Muscle of leg (tissue), 16 donors: ENCODE data around the gene IFNA6. TPM values are rescaled to one million over a fixed set of nuclear protein-coding genes. Genes with fewer than 3 reads are reported as not detected.
A peak's percentile ranks its signal among the peaks of the same experiment; 100 is the strongest.
"Not testable (repeated sequence)": the region's sequence is repeated elsewhere in the genome, so short reads cannot be mapped to it uniquely, and the experiment has no call there.

Source experiments
- DNase-seq: peaks from one replicate; pipeline ENCODE4 v3.0.0; 2013
- H3K27ac ChIP-seq: one replicate; pipeline ENCODE4 v1.5.1; 2013; ENCODE audit warnings: mild to moderate bottlenecking, low read length, control low read depth
- H3K27me3 ChIP-seq: one replicate; pipeline ENCODE4 v1.6.1; 2013; ENCODE audit warnings: low read length; ENCODE audit not compliant: control insufficient read depth, insufficient read depth
- H3K36me3 ChIP-seq: one replicate; pipeline ENCODE4 v1.6.1; 2013; ENCODE audit warnings: low read length; ENCODE audit not compliant: control insufficient read depth, insufficient read depth
- H3K4me1 ChIP-seq: one replicate; pipeline ENCODE4 v1.6.1; 2013; ENCODE audit warnings: low read length; ENCODE audit not compliant: control insufficient read depth, insufficient read depth
- H3K4me3 ChIP-seq: one replicate; pipeline ENCODE4 v1.5.1; 2013; ENCODE audit warnings: low read length, control low read depth
- H3K9me3 ChIP-seq: replicated peaks from 2 replicates; pipeline ENCODE4 v1.6.1; 2013; ENCODE audit warnings: low read depth, low read length; ENCODE audit not compliant: control insufficient read depth
- WGBS: methylation state at CpG from one replicate; pipeline ENCODE4 v1.1.5; 2013; ENCODE audit warnings: missing lambda C conversion rate; ENCODE audit not compliant: insufficient coverage; 5-methylcytosine and 5-hydroxymethylcytosine counted together
- long read RNA-seq, 11 donors: transcript quantifications; one replicate each; lab custom pipeline, GENCODE V29; 2026
- polyA plus RNA-seq, 8 donors: library from polyadenylated mRNA; unstranded; fragments of 120-200 nt; gene quantifications; one replicate each; pipeline versions ENCODE4 v1.2.1 to v1.2.3, GENCODE V29; 2013; ENCODE audit warnings: inconsistent platforms in 1 of 8, low replicate concordance in 1 of 8; ENCODE audit not compliant: insufficient read length in 8 of 8, insufficient read depth in 1 of 8
- total RNA-seq: library from RNA; stranded (reverse); fragments of 120-200 nt; gene quantifications from one replicate; pipeline ENCODE4 v1.2.4, GENCODE V29; 2013

IFNA6 gene
- total RNA-seq (not detected), polyA plus RNA-seq (under 1 TPM in 2 of 8 donors, not detected in 6; 0.16 to 0.29 TPM)
- long read RNA-seq, donor 1: 0 reads
- long read RNA-seq, donor 2: 0 reads
- long read RNA-seq, donor 3: 0 reads
- long read RNA-seq, donor 4: 0 reads
- long read RNA-seq, donor 5, partial matches to known transcripts: 0 of 1 reads
- long read RNA-seq, donor 5, other reads (novel, unspliced or antisense): 0 of 1 reads
- long read RNA-seq, donor 6: 0 reads
- long read RNA-seq, donor 7: 0 reads
- long read RNA-seq, donor 8: 0 reads
- long read RNA-seq, donor 9: 0 reads
- long read RNA-seq, donor 10, partial matches to known transcripts: 0 of 1 reads
- long read RNA-seq, donor 10, other reads (novel, unspliced or antisense): 0 of 1 reads
- long read RNA-seq, donor 11, partial matches to known transcripts: 0 of 1 reads
- long read RNA-seq, donor 11, other reads (novel, unspliced or antisense): 0 of 1 reads

DNA sequence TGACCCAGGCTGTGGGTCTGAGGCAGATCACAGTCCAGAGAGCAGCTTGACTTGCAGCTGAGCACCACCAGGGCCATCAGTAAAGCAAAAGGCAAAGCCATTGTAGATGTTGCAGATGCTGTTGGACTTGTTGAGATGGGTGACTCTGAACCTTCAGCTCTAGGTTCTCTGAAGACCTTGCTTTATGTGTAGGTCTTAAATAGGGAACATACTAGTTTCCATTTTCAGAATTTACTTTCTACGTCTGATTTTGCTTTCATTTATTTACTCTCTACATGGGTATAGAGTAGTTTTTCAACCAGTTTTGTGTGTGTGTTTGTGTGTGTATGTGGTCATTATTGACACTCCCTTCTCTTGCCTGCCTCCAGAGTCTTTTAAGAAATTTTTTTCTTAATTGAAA is at the start of gene IFNA6:
Gene IFNA6, minus strand, starts transcription at position 101 of the 400 bp plus-strand sequence. Its CDS starts 0 bp downstream, at position 101.
- Histone ChIP-seq H3K4me1 (no peaks in the 10 kb centered on the region), H3K27ac (no peak within 1 kb of the TSS), H3K4me3 (no peak within 1 kb of the TSS), H3K27me3 (no peaks in the 10 kb centered on the region), H3K9me3 (no peaks in the 10 kb centered on the region), H3K36me3 (no peaks in the 10 kb centered on the region)
- DNase-seq: no peak
- no CpG with 5 or more reads among the region's 1 CpG for WGBS

DNA sequence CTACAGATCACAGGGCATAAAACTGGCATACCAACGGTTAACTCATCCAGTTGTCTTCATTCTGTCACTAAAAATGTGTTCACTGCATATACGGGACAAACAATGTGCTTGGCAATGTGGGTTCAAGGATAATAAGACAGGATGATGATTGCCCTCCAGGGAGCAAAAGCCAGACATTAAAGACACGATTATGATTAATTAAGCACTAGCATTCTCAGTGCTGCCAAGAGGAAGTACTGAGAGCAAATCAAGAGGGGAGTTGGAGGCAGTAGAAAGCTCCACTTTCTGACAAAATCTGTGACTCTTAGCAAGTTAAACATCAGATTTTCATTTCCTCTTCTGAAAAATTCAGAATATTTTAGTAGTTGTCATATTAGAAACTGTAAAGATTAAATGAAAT is 49.3 kb upstream of the IFNA6 start:
- WGBS: 14% methylated on average over 1 of the region's 3 CpGs
- Histone ChIP-seq H3K9me3 (no peaks in the 10 kb centered on the region), H3K4me1 (peaks cover 12% of the 10 kb centered on the region), H3K27ac (no peak overlapping the region), H3K4me3 (no peak overlapping the region), H3K27me3 (peaks cover 29% of the 10 kb centered on the region), H3K36me3 (no peaks in the 10 kb centered on the region)
- DNase-seq: no peak

DNA sequence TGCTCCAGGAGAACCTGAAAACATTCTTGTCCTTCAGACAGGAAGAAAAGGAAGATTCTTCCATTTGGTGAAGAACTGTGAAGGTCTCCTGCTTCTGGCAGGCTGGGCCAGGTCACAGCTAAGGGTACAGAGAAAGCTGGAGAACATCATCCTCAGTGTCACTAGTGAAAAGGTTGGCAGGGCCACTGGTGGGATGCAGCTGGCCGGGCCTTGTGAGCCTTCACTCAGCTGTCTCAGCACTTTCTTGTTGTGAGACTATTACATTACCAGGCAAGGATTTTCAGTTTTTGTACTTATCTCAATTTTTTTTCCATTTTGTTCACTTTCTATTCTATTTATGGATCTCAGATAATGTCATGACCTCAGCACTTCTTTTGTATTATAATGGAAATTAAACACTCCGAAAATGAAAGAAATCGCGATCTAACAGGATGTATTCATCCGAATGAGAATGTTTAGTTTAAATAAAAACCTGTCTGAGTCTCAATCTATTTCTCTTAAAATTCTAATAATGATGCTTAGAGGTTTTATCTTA is 48.3 kb upstream of the IFNA6 start:
- no peak for DNase-seq
- Histone ChIP-seq H3K36me3 (no peaks in the 10 kb centered on the region), H3K9me3 (no peaks in the 10 kb centered on the region), H3K4me3 (no peak overlapping the region), H3K27me3 (peaks cover 29% of the 10 kb centered on the region), H3K27ac (no peak overlapping the region), H3K4me1 (peaks cover 12% of the 10 kb centered on the region)
- 60% methylated on average over 1 of the region's 5 CpGs for WGBS

DNA sequence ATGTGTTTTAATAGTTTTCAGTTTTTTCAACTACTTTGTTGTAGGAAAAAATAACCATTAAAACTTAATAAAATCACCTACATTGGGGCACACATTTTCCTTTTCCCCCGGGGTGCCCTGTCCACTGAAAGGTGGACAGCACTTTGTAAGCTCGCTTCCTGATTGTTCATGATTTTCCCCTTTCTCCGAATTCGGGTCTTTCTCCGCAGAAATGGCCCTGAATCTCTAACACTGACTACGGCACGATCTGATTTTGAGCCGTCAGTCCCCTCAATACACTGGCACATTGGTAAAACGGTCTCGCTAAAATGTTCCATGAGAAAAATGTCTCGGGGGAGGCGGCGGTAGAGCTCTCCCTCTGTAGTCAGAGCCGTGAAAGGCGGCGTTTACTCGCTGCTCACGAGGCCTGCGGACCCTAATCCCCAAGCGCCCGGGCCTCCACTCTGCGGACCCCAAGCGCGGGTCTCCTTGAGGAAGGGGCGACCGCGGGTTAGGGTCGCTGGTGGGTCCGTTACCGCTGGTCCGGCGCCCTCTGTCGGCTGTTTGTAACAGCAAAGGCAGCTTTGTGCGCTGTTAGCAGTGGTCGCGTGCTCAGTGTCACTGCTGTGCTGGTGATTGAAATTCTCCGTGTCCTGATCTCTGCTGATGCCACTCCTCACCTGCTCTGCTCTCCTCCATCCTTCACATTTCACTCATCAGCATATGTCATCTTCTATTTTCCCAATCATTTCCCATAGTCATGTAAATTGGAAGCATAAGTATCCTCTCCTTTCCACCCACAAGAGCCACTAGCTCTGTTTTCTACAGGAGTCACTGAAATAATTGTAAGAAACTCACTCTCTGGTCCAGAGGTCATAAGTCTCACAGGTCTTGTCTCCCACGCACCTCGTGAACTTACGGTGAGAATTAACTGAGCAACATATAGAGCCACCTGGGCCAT is 45.4 kb upstream of the IFNA6 start:
- 5% methylated on average over 34 of the region's 40 CpGs for WGBS
- peak; percentile 46 for DNase-seq
- Histone ChIP-seq H3K9me3 (no peaks in the 10 kb centered on the region), H3K36me3 (no peaks in the 10 kb centered on the region), H3K27me3 (peaks cover 27% of the 10 kb centered on the region), H3K27ac (no peak overlapping the region), H3K4me1 (peaks cover 3% of the 10 kb centered on the region), H3K4me3 (peak overlapping the region; percentile 42)

DNA sequence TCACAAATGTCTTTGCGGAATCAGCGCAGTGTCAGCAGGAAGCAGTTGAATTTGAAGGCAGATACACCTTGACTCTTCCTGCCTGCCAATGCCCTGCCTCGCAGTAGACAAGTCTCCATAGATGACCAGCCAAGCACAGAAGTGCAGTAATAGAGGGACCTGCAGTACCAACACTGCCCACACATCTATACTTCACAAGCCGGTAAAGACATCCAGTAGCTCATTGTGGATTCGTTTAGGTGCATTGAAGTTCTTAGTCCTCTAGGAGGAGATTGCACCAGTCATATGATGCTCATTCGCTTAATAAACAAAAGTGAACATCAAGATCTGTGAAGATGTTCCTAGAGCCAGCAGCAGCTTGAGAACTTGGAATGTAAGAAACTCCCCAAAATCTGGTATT is 41.6 kb upstream of the IFNA6 start:
- Histone ChIP-seq H3K4me3 (no peak overlapping the region), H3K4me1 (peaks cover 3% of the 10 kb centered on the region), H3K9me3 (no peaks in the 10 kb centered on the region), H3K27ac (no peak overlapping the region), H3K27me3 (peaks cover 21% of the 10 kb centered on the region), H3K36me3 (no peaks in the 10 kb centered on the region)
- no peak for DNase-seq
- WGBS: 94% methylated on average over 4 of the region's 6 CpGs

DNA sequence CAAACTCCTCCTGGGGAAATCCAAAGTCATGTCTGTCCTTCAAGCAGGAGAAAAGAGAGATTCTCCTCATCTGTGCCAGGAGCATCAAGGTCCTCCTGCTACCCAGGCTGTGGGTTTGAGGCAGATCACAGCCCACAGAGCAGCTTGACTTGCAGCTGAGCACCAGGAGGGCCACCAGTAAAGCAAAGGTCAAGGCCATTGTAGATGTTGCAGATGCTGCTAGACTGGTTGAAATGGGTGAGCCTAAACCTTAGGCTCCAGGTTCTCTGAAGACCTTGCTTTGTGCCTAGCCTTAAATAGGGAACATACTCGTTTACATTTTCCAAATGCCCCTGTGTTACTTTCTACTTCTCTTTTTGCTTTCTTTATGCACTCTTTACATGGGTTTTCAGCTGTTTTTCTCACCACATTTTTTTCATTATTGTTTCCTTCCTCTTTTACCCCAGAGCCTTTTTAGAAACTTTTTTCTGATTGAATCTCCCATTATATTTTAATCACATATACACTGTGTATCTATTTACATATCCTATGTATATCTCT is 34.5 kb upstream of the IFNA6 start, which contains the start of gene IFNA2:
Gene IFNA2, minus strand, starts transcription at position 268 of the 540 bp plus-strand sequence. Its CDS starts 69 bp downstream, at position 199.
- Histone ChIP-seq H3K36me3 (no peaks in the 10 kb centered on the region), H3K4me3 (no peak within 1 kb of the TSS), H3K27me3 (peaks cover 3% of the 10 kb centered on the region), H3K9me3 (no peaks in the 10 kb centered on the region), H3K27ac (no peak within 1 kb of the TSS), H3K4me1 (no peaks in the 10 kb centered on the region)
- peak; percentile 5 for DNase-seq
- WGBS: 71% methylated on average over 1 of the region's 1 CpG

DNA sequence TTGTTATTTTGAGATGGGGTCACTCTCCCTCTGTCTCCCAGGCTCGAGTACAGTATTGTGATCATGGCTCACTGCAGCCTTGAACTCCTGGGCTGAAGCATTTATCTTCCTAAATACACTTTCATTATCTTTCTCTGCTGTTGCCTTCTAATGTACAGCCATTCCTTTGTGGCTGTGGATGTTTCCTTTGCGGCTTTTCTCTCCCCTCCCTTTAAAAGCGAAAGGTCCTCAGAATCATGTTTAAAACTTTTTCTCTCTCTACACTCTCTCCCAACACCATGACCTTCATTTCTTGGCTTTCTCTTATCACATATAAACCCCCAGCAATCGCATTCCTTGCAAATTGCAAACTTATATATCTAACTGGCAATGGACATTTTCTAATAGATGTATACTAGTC is 32.9 kb upstream of the IFNA6 start:
- Histone ChIP-seq H3K4me1 (no peaks in the 10 kb centered on the region), H3K27me3 (peaks cover 3% of the 10 kb centered on the region), H3K27ac (no peak overlapping the region), H3K9me3 (no peaks in the 10 kb centered on the region), H3K4me3 (no peak overlapping the region), H3K36me3 (no peaks in the 10 kb centered on the region)
- no peak for DNase-seq
- WGBS: 94% methylated on average over 2 of the region's 4 CpGs

DNA sequence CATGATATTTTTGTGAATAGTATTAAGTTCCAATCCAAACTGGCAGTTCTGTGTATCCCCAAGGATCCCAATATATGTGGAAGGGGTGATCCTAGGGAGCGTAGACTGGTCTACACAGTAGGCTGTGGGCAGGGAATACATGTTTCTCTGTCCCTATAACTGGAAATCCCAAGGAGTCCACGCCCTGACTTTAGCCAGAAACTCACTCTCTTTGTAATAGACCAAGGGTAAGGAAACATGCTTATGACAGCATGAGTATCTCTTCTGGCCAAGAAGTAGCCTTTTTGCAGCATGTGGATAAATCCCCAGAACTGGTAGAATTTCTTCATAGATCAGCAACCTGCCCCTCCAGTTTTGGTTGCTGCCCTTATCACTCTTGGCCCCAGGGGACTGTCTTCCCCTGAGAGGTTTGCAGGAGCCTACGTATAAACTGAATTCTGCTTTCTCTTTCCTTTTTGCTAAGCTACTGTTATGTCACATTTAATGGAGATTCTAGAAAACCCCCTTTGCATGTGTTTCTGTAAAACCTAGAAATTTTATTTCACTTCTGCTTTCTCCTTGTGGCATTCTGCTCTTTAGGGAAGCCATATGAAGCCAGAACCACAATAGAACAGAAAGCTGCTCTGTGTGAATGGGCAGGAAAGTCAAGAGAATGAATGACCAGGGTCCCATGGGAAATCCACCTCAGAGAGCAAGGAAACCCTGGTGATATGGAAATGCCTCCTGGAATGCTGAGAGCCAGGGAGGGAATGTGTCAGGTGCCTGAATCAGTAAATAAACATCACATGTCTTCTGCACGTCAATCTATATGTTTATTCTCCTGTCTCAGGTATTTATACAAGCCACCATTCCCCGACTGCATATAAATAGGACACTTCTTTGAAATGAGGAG is 31.0 kb upstream of the IFNA6 start:
- Histone ChIP-seq H3K9me3 (no peaks in the 10 kb centered on the region), H3K4me1 (no peaks in the 10 kb centered on the region), H3K27me3 (peaks cover 3% of the 10 kb centered on the region), H3K4me3 (no peak overlapping the region), H3K27ac (no peak overlapping the region), H3K36me3 (no peaks in the 10 kb centered on the region)
- DNase-seq: peak; percentile 42
- 86% methylated on average over 1 of the region's 5 CpGs for WGBS

DNA sequence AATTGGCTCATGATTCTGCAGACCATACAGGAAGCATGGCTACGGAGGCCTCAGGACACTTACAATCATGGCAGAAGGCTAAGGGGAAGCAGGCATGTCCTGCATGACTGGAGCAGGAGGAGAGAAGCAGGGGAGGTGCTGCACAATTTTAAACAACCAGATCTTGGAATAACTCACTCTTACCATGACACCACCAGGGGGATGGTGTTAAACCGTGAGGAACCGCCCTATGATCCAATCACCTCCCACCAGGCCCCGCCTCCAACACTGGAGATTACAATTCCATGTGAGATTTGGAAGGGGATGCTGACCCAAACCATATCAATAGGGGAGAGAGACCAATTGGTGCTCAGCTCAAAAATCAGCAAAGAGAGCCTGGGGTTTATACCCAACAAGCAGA is 20.8 kb upstream of the IFNA6 start:
- WGBS: no CpG with 5 or more reads among the region's 4 CpGs
- not testable (repeated sequence) for H3K27me3 ChIP-seq, H3K9me3 ChIP-seq, H3K4me1 ChIP-seq, DNase-seq, H3K27ac ChIP-seq, H3K4me3 ChIP-seq, H3K36me3 ChIP-seq
